ENCODE measurements around the gene BTBD1.

BTBD1 gene

DNA sequence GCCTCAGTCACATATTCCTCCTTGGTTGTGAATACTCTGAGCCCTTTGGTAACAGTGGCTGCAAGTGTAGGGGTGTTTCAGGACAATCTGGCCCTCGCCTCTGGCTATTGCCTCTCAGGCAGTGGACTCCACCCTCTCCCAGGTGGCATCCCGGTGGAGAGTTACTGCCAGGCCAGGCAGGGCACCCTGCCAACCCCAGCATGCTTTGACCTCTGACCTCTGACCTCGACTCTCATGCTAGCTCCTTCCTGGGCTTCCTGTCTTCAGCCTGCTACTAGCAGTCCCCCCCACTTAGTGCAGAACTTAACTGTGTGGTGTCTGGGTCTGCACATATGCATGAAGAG lies 45.9 kb upstream of the BTBD1 start:
- POLR2A ChIA-PET, result interaction anchor here (0.7 kb wide), 1 partner anchor 8 kb away, joined by 3 read pairs; no protein-coding TSS in a partner anchor
- no peak overlapping the region for H3K4me3 ChIP-seq (ENCODE audit: low read depth, low read length)
- H3K4me1 ChIP-seq (ENCODE audit: control insufficient read depth, insufficient read depth, low read length), result no peaks in the 10 kb centered on the region; the same call in 1 of the 2 replicates
- CTCF ChIA-PET, result interaction anchor here (1.4 kb wide), 1 partner anchor 102 kb away, joined by 3 read pairs; the partner anchor contains the start of gene C15orf40
- H3K27ac ChIP-seq (ENCODE audit: extremely low read depth, low read depth, low read length), result no peak overlapping the region
- H3K9me3 ChIP-seq (ENCODE audit: control insufficient read depth, insufficient read depth, low read depth, low read length), result no peaks in the 10 kb centered on the region
- TF ChIP-seq ZBTB21 (tag by site-specific recombination; IDR thresholded peaks at IDR 0.05) (no peak), MEIS1 (CRISPR knock-in tag; IDR thresholded peaks at IDR 0.05; ENCODE audit: borderline replicate concordance) (no peak), ZBTB10 (tag by site-specific recombination; IDR thresholded peaks at IDR 0.05) (no peak), INSM2 (tag by site-specific recombination; IDR thresholded peaks at IDR 0.05) (no peak), ZBTB17 (tag by site-specific recombination; IDR thresholded peaks at IDR 0.05) (no peak), ZNF175 (tag by site-specific recombination; IDR thresholded peaks at IDR 0.05) (no peak), ZNF677 (tag by site-specific recombination; IDR thresholded peaks at IDR 0.05) (no peak), ZNF558 (tag by site-specific recombination; IDR thresholded peaks at IDR 0.05) (no peak), ZNF544 (tag by site-specific recombination; IDR thresholded peaks at IDR 0.05) (no peak), YY1 (tag by site-specific recombination; IDR thresholded peaks at IDR 0.05) (no peak), ZNF354C (tag by site-specific recombination; IDR thresholded peaks at IDR 0.05; ENCODE audit: borderline replicate concordance, low read depth) (no peak), ZNF529 (tag by site-specific recombination; IDR thresholded peaks at IDR 0.05; ENCODE audit: insufficient replicate concordance) (no peak), ZNF473 (tag by site-specific recombination; IDR thresholded peaks at IDR 0.05) (no peak), ZBTB48 (tag by site-specific recombination; IDR thresholded peaks at IDR 0.05) (no peak), ZNF324 (tag by site-specific recombination; IDR thresholded peaks at IDR 0.05) (no peak), GLIS1 (tag by site-specific recombination; IDR thresholded peaks at IDR 0.05) (no peak)
- TF ChIP-seq, protein P1, sequence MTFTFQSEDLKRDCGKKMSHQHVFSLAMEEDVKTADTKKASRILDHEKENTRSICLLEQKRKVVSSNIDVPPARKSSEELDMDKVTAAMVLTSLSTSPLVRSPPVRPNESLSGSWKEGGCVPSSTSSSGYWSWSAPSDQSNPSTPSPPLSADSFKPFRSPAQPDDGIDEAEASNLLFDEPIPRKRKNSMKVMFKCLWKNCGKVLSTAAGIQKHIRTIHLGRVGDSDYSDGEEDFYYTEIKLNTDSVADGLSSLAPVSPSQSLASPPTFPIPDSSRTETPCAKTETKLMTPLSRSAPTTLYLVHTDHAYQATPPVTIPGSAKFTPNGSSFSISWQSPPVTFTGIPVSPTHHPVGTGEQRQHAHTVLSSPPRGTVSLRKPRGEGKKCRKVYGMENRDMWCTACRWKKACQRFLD (tag by site-specific recombination; IDR thresholded peaks at IDR 0.05), result no peak
- H3K36me3 ChIP-seq (ENCODE audit: control insufficient read depth in 2 of 2, insufficient read depth in 1 of 2, low read length in 2 of 2), result peaks cover 0 to 4% of the 10 kb centered on the region in 2 experiments; a peak in 1 of 3 replicates

GRCh38 chr15:83112233-83112955 lies 45.3 kb upstream of the BTBD1 start:
- ChIA-PET POLR2A (interaction anchor here (0.7 kb wide), 1 partner anchor 8 kb away, joined by 3 read pairs; no protein-coding TSS in a partner anchor), CTCF (interaction anchor here (1.4 kb wide), 1 partner anchor 101 kb away, joined by 3 read pairs; the partner anchor contains the start of gene C15orf40)
- no peak overlapping the region for H3K4me3 ChIP-seq (ENCODE audit: low read depth, low read length)
- no peak overlapping the region for H3K27ac ChIP-seq (ENCODE audit: extremely low read depth, low read depth, low read length)
- TF ChIP-seq SETDB1 (IDR thresholded peaks at IDR 0.05; ENCODE audit: insufficient read length, low read length), result no peak
- peaks cover 0 to 4% of the 10 kb centered on the region in 2 experiments; a peak in 1 of 3 replicates for H3K36me3 ChIP-seq (ENCODE audit: control insufficient read depth in 2 of 2, insufficient read depth in 1 of 2, low read length in 2 of 2)
- H3K4me1 ChIP-seq (ENCODE audit: control insufficient read depth, insufficient read depth, low read length), result no peaks in the 10 kb centered on the region; the same call in 1 of the 2 replicates
- H3K9me3 ChIP-seq (ENCODE audit: control insufficient read depth, insufficient read depth, low read depth, low read length), result no peaks in the 10 kb centered on the region

Measured in HEK293 (cell line).